Measurements from ENCODE around the gene PAN2.

Gene PAN2

DNA sequence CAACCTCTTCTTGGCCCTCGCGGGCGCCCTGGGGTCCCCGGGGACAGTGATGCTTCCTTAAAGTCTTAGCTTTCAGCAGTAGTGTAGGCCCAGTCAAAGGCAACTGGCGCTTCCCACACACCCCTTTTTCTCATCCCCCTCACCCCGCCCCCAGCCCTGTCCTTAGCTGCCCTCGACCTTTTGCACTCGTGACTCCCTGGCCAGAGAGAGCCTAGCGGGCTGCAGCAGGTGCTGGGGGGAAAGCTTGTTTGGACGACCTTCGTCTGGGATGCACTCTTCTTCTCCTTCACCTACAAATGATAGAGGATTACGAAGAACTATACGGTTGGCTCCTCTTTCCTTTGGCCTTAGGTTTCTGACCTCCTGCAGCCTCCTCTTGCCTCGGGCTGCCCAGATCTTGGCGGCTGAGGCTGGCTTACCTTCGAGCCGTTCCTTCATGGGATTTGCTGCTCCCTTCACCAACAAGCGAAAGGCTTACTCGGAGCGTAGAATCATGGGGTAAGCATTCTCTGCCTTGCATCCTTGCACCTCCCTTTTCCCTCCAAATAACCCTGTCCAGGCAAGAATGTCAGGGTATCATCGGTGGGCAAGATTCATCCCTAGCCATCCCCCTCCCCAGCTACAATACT is 66.2 kb downstream of the PAN2 start:
- DNase-seq = no peak

DNA sequence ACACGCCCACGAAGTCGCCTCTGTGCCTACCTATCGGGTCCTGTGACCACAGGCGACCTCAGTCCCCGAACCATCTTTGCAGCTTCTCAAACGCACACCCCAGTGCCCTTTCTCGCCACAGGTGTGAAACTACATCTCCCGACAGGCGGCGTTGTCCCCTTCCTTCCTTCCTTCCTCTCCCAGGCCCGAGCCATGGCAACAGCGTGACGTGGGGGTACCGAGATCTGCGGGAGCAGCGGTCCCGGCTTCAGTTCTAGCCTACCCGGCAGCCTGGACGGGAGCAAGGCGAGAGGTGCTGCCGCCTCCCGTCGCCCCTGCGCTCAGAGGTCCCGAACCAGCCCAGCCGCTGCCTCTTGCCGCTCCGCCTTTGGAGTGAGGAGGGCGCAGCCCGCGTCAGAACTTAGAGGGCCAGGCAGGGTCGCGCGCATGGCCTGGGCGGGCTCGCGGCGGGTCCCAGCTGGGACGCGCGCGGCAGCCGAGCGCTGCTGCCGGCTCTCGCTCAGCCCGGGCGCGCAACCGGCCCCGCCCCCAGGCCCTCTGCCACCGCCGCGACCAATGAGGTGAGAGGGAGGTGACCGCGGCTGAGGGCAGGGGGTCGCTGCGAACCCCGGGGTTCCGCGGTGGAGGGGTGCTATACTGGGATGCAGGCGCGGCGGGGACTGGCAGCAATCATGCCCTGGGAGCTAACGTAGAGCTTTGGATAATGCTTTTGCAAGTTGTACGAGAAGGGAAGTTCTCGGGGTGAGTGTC is 66.9 kb downstream of the PAN2 start, which contains the start of gene COQ10A:
COQ10A (plus strand) TSS at position 250 of the 750 bp plus-strand sequence; CDS start at position 427, 177 bp downstream.
- peak; percentile 85 for DNase-seq

Data from effector CD8-positive, alpha-beta T cell (primary cell).